H1 (cell line): ENCODE data around the gene DEXI. TPM values are rescaled to one million over a fixed set of nuclear protein-coding genes. Genes with fewer than 3 reads are reported as not detected.

Experiments
- EP300 ChIP-seq, 2 experiments: IDR thresholded peaks; 1 replicate in 1 of 2; 2 replicates in 1 of 2; pipeline ENCODE4 v1.6.1; 2011 to 2012; ENCODE audit warnings: low read depth in 2 of 2, low read length in 2 of 2, mild to moderate bottlenecking in 2 of 2, borderline replicate concordance in 1 of 2, inconsistent platforms in 1 of 2, moderate library complexity in 1 of 2
- PHF8 ChIP-seq: fragments of 200-600 bp; sonication (generic); conservative IDR thresholded peaks from 2 replicates; pipeline ENCODE4 v1.7.1; 2012; ENCODE audit warnings: low read depth, mild to moderate bottlenecking, inconsistent platforms, low read length, moderate library complexity
- polyA plus RNA-seq, 7 experiments: library from polyadenylated mRNA; depleted of rRNA in 3 of 7; stranded (reverse) in 5 of 7; unstranded in 2 of 7; fragments of >200 nt in 5 of 7; fragments of 200-250 nt in 2 of 7; gene quantifications; 1 replicate in 5 of 7; 2 replicates in 1 of 7; 4 replicates in 1 of 7; pipeline versions ENCODE4 v1.2.1 to v1.2.3, GENCODE V29; 2011 to 2013; ENCODE audit warnings: missing spikeins in 2 of 7, mixed read lengths in 2 of 7
- total RNA-seq: library from RNA; stranded (reverse); fragmentation: NEBNext Ultra II Directional; extraction: Animal tissue kit (Norgen Biotek cat#: 25700); gene quantifications from 2 replicates; pipeline ENCODE4 v1.2.1, GENCODE V29; 2021
- TF ChIP-seq, protein P1 (sequence below), 3 experiments: IDR thresholded peaks; 1 replicate in 2 of 3; 2 replicates in 1 of 3; pipeline versions ENCODE4 v1.5.1 to v1.6.1; 2011; ENCODE audit warnings: low read length in 3 of 3, mild to moderate bottlenecking in 3 of 3, inconsistent platforms in 2 of 3, low read depth in 1 of 3, moderate library complexity in 1 of 3; ENCODE audit not compliant: insufficient read depth in 1 of 3; ENCODE audit errors: control extremely low read depth in 1 of 3
- TF ChIP-seq, protein P2 (sequence below): IDR thresholded peaks from 2 replicates; pipeline ENCODE4 v1.6.1; 2012; ENCODE audit warnings: inconsistent platforms

The DEXI gene
- total and polyA plus RNA-seq, 2 of the 8 experiments (the other 6 are each of a cell fraction or from before 2014, with no cell fraction given): 39.5 to 47.3 TPM

DNA sequence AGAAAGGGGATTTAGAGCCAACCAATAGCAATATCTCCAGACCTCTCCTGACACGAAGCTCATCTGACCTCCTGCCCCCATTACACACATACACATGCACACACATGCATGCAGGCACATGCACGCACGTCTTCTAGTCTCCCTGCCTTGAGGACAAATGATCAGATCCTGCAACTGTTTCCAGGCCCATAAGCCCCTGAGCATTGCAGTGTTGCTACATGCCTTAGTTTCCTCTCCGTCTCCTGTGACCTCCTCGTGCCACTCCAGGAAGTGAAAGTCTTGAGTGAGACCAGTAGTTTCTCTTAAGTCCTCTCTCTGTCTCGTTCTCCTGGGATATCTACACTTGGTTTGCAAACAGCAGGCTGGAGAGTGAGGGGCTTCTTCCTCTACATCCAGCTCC is 57.0 kb downstream of the DEXI start (continued):
- TF ChIP-seq, protein P1, sequence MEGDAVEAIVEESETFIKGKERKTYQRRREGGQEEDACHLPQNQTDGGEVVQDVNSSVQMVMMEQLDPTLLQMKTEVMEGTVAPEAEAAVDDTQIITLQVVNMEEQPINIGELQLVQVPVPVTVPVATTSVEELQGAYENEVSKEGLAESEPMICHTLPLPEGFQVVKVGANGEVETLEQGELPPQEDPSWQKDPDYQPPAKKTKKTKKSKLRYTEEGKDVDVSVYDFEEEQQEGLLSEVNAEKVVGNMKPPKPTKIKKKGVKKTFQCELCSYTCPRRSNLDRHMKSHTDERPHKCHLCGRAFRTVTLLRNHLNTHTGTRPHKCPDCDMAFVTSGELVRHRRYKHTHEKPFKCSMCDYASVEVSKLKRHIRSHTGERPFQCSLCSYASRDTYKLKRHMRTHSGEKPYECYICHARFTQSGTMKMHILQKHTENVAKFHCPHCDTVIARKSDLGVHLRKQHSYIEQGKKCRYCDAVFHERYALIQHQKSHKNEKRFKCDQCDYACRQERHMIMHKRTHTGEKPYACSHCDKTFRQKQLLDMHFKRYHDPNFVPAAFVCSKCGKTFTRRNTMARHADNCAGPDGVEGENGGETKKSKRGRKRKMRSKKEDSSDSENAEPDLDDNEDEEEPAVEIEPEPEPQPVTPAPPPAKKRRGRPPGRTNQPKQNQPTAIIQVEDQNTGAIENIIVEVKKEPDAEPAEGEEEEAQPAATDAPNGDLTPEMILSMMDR (IDR thresholded peaks at IDR 0.05; ENCODE audit: control extremely low read depth in 1 of 3, insufficient read depth in 1 of 3, low read depth in 1 of 3, low read length in 3 of 3): no peak
- TF ChIP-seq EP300 (IDR thresholded peaks at IDR 0.05; ENCODE audit: borderline replicate concordance in 1 of 2, low read depth in 2 of 2, low read length in 2 of 2) (no peak), PHF8 (no peak)
- TF ChIP-seq, protein P2, sequence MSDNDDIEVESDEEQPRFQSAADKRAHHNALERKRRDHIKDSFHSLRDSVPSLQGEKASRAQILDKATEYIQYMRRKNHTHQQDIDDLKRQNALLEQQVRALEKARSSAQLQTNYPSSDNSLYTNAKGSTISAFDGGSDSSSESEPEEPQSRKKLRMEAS: no peak
